Measurements from ENCODE around the gene FABP7. TPM values are rescaled to one million over a fixed set of nuclear protein-coding genes. Genes with fewer than 3 reads are reported as not detected.

The FABP7 gene
- total and polyA plus RNA-seq, 2 experiments from 2014 or later: 6.6 to 15.7 TPM

DNA sequence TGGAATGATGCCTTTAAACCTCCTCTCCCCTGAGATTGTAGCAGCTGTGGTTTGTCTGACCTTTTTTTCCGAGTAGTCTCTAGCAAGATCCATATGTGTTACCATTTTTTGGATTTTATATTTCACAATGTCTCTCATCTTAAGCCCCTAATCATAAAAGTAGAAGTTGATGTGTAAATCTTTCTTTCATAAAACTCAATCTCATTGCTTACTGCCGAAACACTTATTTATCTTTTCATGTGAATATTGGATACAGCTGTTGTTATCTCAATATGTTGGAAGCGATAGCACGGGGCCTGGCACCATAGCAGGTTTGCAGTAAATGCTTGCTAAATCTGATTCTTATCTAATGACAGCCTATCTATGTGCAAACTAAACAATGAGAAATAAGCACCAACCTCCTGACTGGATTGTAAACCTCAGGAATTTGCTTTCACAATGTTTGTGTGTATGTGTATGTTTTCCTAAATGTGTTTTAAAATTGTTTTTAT, 23.7 kb downstream of the FABP7 start:
- Histone ChIP-seq H3K36me3 (ENCODE audit: insufficient read depth) (no peaks in the 10 kb centered on the region), H3K79me2 (replicated peaks; ENCODE audit: insufficient read depth) (no peaks in the 10 kb centered on the region), H3K4me2 (no peak overlapping the region), H3F3A (replicated peaks; ENCODE audit: low read depth) (no peaks in the 10 kb centered on the region), H3K9me2 (ENCODE audit: insufficient read depth) (no peaks in the 10 kb centered on the region), H3K27ac (ENCODE audit: low read depth) (no peak overlapping the region), H2AFZ (no peak overlapping the region), H3K4me1 (ENCODE audit: insufficient read depth) (no peaks in the 10 kb centered on the region), H3K4me3 (no peak overlapping the region), H3K27me3 (ENCODE audit: insufficient read depth) (no peaks in the 10 kb centered on the region), H4K20me1 (replicated peaks; ENCODE audit: insufficient read depth) (no peaks in the 10 kb centered on the region)
- Mint-ChIP-seq H3K36me3 (ENCODE audit: low read depth) (no peaks in the 10 kb centered on the region), H3K27me3 (ENCODE audit: insufficient read depth, low read depth, poor library complexity) (peaks cover 2% of the 10 kb centered on the region), H3K4me3 (no peak overlapping the region), H3K4me1 (peaks cover 9% of the 10 kb centered on the region; the same call in 2 of the 3 replicates), H3K27ac (no peak overlapping the region), H3K9me3 (no peaks in the 10 kb centered on the region)
- ATAC-seq (no peak), DNase-seq (ENCODE audit: low spot score) (no peak)
- TF ChIP-seq NANOG (IDR thresholded peaks at IDR 0.05; ENCODE audit: borderline replicate concordance): no peak
- TF ChIP-seq JUNB (IDR thresholded peaks at IDR 0.05; ENCODE audit: unreplicated experiment): no peak
- TF ChIP-seq EZH2 (IDR thresholded peaks at IDR 0.05; ENCODE audit: low read depth, unreplicated experiment): no peak
- no peak for TF ChIP-seq EZH2phosphoT487 (IDR thresholded peaks at IDR 0.05; ENCODE audit: unreplicated experiment)
- TF ChIP-seq, protein P1, sequence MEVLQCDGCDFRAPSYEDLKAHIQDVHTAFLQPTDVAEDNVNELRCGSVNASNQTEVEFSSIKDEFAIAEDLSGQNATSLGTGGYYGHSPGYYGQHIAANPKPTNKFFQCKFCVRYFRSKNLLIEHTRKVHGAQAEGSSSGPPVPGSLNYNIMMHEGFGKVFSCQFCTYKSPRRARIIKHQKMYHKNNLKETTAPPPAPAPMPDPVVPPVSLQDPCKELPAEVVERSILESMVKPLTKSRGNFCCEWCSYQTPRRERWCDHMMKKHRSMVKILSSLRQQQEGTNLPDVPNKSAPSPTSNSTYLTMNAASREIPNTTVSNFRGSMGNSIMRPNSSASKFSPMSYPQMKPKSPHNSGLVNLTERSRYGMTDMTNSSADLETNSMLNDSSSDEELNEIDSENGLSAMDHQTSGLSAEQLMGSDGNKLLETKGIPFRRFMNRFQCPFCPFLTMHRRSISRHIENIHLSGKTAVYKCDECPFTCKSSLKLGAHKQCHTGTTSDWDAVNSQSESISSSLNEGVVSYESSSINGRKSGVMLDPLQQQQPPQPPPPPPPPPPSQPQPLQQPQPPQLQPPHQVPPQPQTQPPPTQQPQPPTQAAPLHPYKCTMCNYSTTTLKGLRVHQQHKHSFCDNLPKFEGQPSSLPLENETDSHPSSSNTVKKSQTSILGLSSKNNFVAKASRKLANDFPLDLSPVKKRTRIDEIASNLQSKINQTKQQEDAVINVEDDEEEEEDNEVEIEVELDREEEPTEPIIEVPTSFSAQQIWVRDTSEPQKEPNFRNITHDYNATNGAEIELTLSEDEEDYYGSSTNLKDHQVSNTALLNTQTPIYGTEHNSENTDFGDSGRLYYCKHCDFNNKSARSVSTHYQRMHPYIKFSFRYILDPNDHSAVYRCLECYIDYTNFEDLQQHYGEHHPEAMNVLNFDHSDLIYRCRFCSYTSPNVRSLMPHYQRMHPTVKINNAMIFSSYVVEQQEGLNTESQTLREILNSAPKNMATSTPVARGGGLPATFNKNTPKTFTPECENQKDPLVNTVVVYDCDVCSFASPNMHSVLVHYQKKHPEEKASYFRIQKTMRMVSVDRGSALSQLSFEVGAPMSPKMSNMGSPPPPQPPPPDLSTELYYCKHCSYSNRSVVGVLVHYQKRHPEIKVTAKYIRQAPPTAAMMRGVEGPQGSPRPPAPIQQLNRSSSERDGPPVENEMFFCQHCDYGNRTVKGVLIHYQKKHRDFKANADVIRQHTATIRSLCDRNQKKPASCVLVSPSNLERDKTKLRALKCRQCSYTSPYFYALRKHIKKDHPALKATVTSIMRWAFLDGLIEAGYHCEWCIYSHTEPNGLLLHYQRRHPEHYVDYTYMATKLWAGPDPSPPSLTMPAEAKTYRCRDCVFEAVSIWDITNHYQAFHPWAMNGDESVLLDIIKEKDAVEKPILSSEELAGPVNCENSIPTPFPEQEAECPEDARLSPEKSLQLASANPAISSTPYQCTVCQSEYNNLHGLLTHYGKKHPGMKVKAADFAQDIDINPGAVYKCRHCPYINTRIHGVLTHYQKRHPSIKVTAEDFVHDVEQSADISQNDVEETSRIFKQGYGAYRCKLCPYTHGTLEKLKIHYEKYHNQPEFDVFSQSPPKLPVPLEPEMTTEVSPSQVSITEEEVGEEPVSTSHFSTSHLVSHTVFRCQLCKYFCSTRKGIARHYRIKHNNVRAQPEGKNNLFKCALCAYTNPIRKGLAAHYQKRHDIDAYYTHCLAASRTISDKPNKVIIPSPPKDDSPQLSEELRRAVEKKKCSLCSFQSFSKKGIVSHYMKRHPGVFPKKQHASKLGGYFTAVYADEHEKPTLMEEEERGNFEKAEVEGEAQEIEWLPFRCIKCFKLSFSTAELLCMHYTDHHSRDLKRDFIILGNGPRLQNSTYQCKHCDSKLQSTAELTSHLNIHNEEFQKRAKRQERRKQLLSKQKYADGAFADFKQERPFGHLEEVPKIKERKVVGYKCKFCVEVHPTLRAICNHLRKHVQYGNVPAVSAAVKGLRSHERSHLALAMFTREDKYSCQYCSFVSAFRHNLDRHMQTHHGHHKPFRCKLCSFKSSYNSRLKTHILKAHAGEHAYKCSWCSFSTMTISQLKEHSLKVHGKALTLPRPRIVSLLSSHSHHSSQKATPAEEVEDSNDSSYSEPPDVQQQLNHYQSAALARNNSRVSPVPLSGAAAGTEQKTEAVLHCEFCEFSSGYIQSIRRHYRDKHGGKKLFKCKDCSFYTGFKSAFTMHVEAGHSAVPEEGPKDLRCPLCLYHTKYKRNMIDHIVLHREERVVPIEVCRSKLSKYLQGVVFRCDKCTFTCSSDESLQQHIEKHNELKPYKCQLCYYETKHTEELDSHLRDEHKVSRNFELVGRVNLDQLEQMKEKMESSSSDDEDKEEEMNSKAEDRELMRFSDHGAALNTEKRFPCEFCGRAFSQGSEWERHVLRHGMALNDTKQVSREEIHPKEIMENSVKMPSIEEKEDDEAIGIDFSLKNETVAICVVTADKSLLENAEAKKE (CRISPR knock-in tag; IDR thresholded peaks at IDR 0.05): no peak
- no peak for TF ChIP-seq POLR2AphosphoS5 (IDR thresholded peaks at IDR 0.05; ENCODE audit: low read depth)
- TF ChIP-seq ZNF331 (CRISPR knock-in tag; IDR thresholded peaks at IDR 0.05; ENCODE audit: low read depth): no peak
- TF ChIP-seq, protein P2, sequence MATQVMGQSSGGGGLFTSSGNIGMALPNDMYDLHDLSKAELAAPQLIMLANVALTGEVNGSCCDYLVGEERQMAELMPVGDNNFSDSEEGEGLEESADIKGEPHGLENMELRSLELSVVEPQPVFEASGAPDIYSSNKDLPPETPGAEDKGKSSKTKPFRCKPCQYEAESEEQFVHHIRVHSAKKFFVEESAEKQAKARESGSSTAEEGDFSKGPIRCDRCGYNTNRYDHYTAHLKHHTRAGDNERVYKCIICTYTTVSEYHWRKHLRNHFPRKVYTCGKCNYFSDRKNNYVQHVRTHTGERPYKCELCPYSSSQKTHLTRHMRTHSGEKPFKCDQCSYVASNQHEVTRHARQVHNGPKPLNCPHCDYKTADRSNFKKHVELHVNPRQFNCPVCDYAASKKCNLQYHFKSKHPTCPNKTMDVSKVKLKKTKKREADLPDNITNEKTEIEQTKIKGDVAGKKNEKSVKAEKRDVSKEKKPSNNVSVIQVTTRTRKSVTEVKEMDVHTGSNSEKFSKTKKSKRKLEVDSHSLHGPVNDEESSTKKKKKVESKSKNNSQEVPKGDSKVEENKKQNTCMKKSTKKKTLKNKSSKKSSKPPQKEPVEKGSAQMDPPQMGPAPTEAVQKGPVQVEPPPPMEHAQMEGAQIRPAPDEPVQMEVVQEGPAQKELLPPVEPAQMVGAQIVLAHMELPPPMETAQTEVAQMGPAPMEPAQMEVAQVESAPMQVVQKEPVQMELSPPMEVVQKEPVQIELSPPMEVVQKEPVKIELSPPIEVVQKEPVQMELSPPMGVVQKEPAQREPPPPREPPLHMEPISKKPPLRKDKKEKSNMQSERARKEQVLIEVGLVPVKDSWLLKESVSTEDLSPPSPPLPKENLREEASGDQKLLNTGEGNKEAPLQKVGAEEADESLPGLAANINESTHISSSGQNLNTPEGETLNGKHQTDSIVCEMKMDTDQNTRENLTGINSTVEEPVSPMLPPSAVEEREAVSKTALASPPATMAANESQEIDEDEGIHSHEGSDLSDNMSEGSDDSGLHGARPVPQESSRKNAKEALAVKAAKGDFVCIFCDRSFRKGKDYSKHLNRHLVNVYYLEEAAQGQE (IDR thresholded peaks at IDR 0.05; ENCODE audit: unreplicated experiment): no peak
- no peak for TF ChIP-seq ZNF114 (CRISPR knock-in tag; IDR thresholded peaks at IDR 0.05)
- TF ChIP-seq, protein P3, sequence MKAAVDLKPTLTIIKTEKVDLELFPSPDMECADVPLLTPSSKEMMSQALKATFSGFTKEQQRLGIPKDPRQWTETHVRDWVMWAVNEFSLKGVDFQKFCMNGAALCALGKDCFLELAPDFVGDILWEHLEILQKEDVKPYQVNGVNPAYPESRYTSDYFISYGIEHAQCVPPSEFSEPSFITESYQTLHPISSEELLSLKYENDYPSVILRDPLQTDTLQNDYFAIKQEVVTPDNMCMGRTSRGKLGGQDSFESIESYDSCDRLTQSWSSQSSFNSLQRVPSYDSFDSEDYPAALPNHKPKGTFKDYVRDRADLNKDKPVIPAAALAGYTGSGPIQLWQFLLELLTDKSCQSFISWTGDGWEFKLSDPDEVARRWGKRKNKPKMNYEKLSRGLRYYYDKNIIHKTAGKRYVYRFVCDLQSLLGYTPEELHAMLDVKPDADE (IDR thresholded peaks at IDR 0.05): no peak
- TF ChIP-seq, protein P4, sequence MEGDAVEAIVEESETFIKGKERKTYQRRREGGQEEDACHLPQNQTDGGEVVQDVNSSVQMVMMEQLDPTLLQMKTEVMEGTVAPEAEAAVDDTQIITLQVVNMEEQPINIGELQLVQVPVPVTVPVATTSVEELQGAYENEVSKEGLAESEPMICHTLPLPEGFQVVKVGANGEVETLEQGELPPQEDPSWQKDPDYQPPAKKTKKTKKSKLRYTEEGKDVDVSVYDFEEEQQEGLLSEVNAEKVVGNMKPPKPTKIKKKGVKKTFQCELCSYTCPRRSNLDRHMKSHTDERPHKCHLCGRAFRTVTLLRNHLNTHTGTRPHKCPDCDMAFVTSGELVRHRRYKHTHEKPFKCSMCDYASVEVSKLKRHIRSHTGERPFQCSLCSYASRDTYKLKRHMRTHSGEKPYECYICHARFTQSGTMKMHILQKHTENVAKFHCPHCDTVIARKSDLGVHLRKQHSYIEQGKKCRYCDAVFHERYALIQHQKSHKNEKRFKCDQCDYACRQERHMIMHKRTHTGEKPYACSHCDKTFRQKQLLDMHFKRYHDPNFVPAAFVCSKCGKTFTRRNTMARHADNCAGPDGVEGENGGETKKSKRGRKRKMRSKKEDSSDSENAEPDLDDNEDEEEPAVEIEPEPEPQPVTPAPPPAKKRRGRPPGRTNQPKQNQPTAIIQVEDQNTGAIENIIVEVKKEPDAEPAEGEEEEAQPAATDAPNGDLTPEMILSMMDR (conservative IDR thresholded peaks at IDR 0.05; ENCODE audit: low read depth in 2 of 2): no peak
- no peak for TF ChIP-seq CREB1 (CRISPR knock-in tag; IDR thresholded peaks at IDR 0.05; ENCODE audit: low read depth)
- no peak for TF ChIP-seq STAT1 (IDR thresholded peaks at IDR 0.05; ENCODE audit: unreplicated experiment)

Data from GM23338 (cell line).